Right lobe of liver (tissue), 4 donors: Measurements from ENCODE around the gene ZMYND8.

Experiments used
- POLR2A ChIP-seq: fragments of 450-650 bp; IDR thresholded peaks from one replicate; pipeline ENCODE4 v1.6.1; 2017; ENCODE audit warnings: antibody characterized with exemption, mild to moderate bottlenecking
- TF ChIP-seq, protein P1 (sequence below), 4 donors: fragments of 200-600 bp in 3 of 4; fragments of 450-650 bp in 1 of 4; IDR thresholded peaks; one replicate each; pipeline versions ENCODE4 v1.5.1 to v1.8.0; 2016 to 2022; ENCODE audit warnings: antibody characterized with exemption in 4 of 4, mild to moderate bottlenecking in 2 of 4
- donor health status: DM: no; HTN: no; CAD: no.
- donor health status: DM: no; HTN: no; CAD: no.
- donor health status: DM: no; HTN: yes; CAD: no.

DNA sequence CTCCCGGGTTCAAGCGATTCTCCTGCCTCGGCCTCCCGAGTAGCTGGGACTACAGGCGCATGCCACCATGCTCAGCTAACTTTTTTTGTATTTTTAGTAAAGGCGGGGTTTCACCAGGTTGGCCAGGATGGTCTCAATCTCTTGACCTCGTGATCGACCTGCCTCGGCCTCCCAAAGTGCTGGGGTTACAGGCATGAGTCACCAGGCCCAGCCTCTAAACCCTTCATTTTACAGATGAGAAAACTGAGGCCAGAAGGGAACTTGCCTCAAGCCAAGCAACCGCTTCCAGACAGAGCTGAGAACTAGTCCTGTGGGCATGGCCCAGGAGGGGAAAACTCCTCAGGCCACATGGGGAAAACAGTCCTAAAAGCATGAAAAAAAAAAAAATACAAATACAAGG is 47.1 kb downstream of the ZMYND8 start:
- TF ChIP-seq, protein P1, sequence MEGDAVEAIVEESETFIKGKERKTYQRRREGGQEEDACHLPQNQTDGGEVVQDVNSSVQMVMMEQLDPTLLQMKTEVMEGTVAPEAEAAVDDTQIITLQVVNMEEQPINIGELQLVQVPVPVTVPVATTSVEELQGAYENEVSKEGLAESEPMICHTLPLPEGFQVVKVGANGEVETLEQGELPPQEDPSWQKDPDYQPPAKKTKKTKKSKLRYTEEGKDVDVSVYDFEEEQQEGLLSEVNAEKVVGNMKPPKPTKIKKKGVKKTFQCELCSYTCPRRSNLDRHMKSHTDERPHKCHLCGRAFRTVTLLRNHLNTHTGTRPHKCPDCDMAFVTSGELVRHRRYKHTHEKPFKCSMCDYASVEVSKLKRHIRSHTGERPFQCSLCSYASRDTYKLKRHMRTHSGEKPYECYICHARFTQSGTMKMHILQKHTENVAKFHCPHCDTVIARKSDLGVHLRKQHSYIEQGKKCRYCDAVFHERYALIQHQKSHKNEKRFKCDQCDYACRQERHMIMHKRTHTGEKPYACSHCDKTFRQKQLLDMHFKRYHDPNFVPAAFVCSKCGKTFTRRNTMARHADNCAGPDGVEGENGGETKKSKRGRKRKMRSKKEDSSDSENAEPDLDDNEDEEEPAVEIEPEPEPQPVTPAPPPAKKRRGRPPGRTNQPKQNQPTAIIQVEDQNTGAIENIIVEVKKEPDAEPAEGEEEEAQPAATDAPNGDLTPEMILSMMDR (IDR thresholded peaks at IDR 0.05) = no peak
- TF ChIP-seq POLR2A = no peak
